Breast epithelium (tissue), 3 donors: Measurements from ENCODE around the gene RSRC2.

Source experiments
- CTCF ChIP-seq, 3 donors: fragments of 450-650 bp; IDR thresholded peaks; one replicate each; pipeline ENCODE4 v1.5.1; 2016 to 2017; ENCODE audit warnings: antibody characterized with exemption in 3 of 3, mild to moderate bottlenecking in 3 of 3, moderate library complexity in 3 of 3
- POLR2A ChIP-seq: fragments of 450-650 bp; IDR thresholded peaks from one replicate; pipeline ENCODE4 v1.6.1; 2016; ENCODE audit warnings: antibody characterized with exemption, mild to moderate bottlenecking, moderate library complexity
- POLR2AphosphoS5 ChIP-seq, 3 donors: sonication (generic); formaldehyde crosslinking; IDR thresholded peaks; one replicate each; pipeline ENCODE4 v1.6.1; 2017; ENCODE audit warnings: antibody characterized with exemption in 3 of 3

GRCh38 chr12:122506393-122506938, 20.3 kb downstream of the RSRC2 start:
- TF ChIP-seq CTCF (IDR thresholded peaks at IDR 0.05) (no peak), POLR2AphosphoS5 (IDR thresholded peaks at IDR 0.05) (no peak), POLR2A (no peak)
